Activated CD4-positive, alpha-beta T cell treated with anti-CD3 and anti-CD28 coated beads, Interleukin-2, Interleukin-4, amounts not matched to agents 100 ng/mL and 50 ng/mL, durations not matched to agents 16 hours and 8 hours (primary cell): ENCODE data around the gene RPL29.
"Not testable (repeated sequence)": the region's sequence is repeated elsewhere in the genome, so short reads cannot be mapped to it uniquely, and the experiment has no call there.

Experiments used
- DNase-seq: peaks from one replicate; pipeline ENCODE4 v3.0.0-alpha.2; 2020; ENCODE audit warnings: low spot score

RPL29 gene

GRCh38 chr3:52005571-52005986 lies 9.9 kb upstream of the RPL29 start:
- DNase-seq, result no peak

DNA sequence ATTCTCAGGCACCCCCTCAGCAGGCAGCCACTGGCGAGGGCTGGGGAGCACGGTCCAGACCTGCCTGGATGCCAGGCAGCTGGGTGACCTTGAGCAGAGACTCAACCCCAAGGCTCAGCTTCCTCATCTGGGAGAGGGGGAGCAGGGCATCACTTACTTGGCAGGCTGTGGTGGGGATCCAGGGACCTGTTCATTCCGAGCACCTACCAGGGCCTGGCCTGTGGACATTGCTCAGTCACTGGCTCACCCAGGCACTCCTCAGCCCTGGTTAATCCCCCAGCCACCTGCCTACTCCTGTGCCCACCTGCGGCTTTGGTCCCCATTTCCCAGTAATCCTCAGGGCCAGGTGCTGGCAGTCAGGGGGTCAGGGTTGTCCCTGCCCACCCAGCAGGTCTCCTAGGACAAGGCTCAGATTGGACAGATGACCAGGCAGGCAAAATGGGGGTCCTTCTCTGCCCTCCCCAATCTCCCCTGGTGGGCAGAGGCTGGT lies 9.3 kb upstream of the RPL29 start:
- no peak for DNase-seq

GRCh38 chr3:52004163-52004787 lies 8.6 kb upstream of the RPL29 start:
- DNase-seq, result no peak

GRCh38 chr3:52002748-52003147 lies 7.1 kb upstream of the RPL29 start:
- no peak for DNase-seq

- DNase-seq, result peak; percentile 79
These were observed 5.8 kb upstream of the RPL29 start for GRCh38 chr3:52001443-52001974.

DNA sequence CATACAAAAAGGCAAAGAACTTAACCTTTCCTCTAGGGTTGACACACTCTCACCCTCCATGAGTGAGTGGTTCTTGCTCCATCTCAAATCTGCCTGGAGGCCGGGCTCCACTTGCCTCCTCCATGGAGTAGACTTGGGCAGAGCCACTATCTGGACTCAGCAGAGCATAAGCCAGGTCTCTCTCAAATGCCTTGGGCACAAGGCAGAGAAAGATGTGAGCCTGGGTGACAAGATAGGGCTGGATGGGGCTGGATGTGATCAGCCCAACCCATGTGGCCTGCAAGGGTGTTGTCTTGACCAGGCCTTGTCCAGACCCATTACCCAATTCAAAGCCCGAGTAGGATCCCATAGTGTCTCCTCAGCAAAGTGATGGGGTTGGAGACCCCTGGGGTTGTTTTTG lies 4.2 kb upstream of the RPL29 start:
- DNase-seq, result no peak

DNA sequence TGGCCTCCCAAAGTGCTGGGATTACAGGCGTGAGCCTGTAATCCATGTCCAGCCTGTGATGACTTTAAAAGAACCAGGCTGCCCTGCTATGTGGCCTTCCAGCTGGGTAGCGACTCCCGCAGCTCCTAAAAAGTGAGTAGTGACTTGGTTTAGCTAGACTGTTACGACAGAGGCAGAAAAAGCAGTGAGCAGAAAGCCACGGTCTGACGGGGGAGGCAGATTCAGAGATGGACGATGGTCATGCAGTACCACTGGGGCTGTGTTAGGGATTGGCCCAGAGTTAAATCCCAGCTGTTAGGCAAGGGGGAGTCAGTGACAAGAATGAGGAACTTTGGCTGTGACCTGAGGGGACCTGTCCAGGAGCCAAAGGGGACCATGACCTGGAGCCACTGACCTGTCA lies 3.1 kb upstream of the RPL29 start:
- no peak for DNase-seq

DNA sequence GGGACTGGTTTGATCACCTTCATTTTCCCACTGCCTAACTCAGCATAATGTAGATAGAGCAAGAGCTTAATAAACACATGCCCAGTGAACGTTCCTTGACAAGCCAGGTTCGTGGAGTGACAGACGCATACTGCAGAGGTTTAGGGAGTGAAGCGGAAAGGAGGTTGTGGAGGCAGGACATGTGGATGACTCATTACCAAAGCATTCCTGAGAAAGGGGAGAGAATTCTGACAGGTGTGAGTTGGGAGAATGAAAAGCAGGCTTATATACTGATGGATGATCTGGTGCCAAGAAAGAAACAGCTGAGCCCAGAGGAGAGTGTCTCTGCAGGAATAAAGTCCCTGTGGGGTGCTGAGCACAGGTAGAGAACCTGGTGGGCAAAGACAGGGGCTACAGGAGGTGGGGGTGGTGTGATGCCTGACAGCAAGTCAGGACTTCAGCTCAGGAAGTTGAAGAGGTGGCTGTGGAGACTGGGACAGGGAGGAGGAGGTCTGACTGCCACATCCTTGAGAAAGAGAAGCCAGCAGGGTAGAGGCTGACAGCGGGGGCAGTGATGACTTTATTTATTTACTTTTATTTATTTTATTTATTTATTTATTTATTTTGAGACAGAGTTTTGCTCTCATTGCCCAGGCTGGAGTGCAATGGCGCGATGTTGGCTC lies 2.4 kb upstream of the RPL29 start:
- DNase-seq, result no peak

GRCh38 chr3:51997172-51997571 lies 1.5 kb upstream of the RPL29 start:
- DNase-seq, result no peak

DNA sequence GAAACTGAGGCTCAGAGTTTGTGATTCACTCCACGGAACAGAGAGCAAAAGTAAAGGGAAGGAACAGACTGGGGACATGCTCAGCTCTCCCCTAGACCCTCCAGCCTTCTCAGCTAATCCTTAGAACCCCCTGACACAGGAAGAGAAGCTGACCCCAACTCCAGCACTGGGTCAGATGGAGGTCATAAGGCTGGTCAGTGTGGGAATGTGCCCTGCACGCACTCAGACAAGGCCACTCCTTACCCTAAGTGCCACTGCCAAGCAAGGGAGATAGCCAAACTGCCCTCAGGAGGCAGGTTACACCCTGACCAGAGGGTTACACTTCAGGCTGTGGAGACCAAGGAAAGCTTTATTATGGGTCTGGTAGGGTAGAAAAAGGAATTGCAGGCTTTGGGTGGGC lies 1.2 kb downstream of the RPL29 start:
- no peak for DNase-seq

GRCh38 chr3:51993657-51994056 lies 2.0 kb downstream of the RPL29 start:
- not testable (repeated sequence) for DNase-seq

GRCh38 chr3:51992017-51992682 lies 3.5 kb downstream of the RPL29 start:
- DNase-seq, result no peak

GRCh38 chr3:51990501-51990971 lies 5.2 kb downstream of the RPL29 start:
- not testable (repeated sequence) for DNase-seq

GRCh38 chr3:51988286-51989146 lies 7.2 kb downstream of the RPL29 start:
- no peak for DNase-seq

GRCh38 chr3:51987568-51987967 lies 8.1 kb downstream of the RPL29 start:
- no peak for DNase-seq

GRCh38 chr3:51986010-51986947 lies 9.4 kb downstream of the RPL29 start:
- no peak for DNase-seq

- DNase-seq, result no peak
These were observed 10.6 kb downstream of the RPL29 start for GRCh38 chr3:51985063-51985462.

GRCh38 chr3:51984269-51984647 lies 11.4 kb downstream of the RPL29 start:
- DNase-seq, result no peak

DNA sequence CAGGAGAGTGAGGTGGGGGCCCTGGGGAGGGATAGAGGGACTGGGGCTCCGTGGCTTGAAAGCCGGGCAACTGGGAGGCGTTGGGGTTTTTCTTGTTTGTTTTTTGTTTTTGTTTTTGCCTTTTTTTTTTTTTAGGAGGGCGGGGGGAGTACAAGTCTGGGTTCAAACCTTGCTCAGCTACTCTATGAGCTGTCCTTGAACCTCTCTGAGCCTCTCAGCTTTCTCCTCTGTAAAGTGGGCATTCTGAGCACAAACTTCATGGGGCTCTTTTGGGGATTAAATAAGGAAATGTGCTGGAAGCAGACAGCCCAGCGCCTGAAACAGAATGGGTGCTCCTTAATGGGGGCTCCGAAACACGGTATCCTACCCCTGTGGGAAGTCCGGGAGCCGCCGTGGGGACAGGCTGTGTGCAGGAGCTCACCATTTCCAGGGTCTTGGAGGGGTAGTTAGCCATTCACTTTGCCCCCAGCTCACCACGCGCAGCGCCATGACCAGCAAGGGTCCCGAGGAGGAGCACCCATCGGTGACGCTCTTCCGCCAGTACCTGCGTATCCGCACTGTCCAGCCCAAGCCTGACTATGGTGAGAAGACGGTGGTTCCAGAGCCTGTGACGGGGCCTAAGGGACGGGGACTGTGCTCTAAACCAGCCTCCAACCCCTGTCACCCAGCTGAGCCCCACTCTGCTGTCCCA lies 12.0 kb downstream of the RPL29 start:
- DNase-seq, result no peak
